GM12872 (cell line): ENCODE measurements around the gene FBXL15.

Experiments used
- TF ChIP-seq, protein P1 (sequence below): IDR thresholded peaks from 3 replicates; pipeline ENCODE4 v1.5.1; 2011; ENCODE audit warnings: low read depth, mild to moderate bottlenecking, low read length, moderate library complexity; ENCODE audit not compliant: insufficient read depth

FBXL15 gene

DNA sequence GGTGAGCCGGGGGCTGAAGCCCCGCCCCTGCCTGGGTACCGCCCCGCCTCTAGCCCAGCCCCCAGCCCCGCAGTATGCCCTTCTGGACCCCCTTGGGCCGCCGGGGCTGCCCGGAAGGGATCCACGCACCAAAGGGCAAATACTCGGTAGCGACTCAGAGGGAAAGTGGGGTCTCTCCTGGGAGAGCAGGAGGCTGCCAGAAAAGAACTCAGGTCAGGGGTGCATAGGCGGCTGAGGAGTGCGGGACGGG, 796 bp downstream of the FBXL15 start:
- TF ChIP-seq, protein P1, sequence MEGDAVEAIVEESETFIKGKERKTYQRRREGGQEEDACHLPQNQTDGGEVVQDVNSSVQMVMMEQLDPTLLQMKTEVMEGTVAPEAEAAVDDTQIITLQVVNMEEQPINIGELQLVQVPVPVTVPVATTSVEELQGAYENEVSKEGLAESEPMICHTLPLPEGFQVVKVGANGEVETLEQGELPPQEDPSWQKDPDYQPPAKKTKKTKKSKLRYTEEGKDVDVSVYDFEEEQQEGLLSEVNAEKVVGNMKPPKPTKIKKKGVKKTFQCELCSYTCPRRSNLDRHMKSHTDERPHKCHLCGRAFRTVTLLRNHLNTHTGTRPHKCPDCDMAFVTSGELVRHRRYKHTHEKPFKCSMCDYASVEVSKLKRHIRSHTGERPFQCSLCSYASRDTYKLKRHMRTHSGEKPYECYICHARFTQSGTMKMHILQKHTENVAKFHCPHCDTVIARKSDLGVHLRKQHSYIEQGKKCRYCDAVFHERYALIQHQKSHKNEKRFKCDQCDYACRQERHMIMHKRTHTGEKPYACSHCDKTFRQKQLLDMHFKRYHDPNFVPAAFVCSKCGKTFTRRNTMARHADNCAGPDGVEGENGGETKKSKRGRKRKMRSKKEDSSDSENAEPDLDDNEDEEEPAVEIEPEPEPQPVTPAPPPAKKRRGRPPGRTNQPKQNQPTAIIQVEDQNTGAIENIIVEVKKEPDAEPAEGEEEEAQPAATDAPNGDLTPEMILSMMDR = no peak

DNA sequence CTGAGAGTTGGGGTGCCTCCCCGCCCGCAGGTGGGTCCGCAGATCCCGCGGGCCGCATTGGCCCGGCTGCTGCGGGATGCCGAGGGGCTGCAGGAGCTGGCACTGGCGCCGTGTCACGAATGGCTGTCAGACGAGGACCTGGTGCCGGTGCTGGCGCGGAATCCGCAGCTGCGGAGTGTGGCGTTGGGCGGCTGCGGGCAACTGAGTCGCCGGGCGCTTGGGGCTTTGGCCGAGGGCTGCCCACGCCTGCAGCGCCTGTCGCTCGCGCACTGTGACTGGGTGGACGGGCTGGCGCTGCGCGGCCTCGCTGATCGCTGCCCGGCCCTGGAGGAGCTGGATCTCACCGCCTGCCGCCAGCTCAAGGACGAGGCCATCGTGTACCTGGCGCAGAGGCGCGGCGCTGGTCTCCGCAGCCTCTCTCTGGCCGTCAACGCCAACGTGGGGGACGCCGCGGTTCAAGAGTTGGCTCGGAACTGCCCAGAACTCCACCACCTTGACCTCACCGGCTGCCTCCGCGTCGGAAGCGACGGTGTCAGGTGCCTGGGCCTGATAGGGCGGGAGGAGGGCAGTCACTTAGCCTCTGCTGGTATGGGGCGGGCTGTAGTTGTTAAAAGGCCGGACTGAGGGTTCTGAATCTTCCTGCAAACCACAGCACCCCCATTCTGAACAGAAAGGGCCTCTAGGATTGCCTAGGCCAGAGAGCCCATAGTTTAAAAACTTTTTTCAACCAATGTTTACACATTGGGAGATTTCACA, 1.3 kb downstream of the FBXL15 start:
- TF ChIP-seq, protein P1 = no peak

DNA sequence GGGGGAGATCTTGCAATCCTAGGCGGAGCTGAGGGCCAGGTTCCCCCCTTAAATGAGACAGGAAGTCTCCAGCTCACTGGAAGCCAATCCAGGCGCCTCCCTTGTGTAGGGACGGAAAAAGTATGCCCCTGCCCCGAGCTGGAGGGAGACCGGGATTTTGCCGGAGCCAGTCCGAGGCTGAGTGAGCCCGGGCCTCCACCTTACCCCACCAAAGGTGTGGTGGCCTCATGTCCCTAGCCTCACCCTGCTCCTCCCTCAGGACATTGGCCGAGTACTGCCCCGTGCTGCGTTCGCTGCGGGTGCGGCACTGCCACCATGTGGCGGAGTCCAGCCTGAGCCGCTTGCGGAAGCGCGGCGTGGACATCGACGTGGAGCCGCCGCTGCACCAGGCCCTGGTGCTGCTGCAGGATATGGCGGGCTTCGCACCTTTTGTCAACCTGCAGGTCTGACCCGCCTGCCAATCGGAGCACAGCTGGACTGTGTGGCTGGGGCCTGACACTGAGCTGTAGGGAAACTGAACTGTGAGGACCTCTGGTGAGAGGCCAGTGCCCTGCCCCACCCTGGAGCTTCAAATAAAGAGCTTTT, 2.0 kb downstream of the FBXL15 start:
- TF ChIP-seq, protein P1 = peak; percentile 60

DNA sequence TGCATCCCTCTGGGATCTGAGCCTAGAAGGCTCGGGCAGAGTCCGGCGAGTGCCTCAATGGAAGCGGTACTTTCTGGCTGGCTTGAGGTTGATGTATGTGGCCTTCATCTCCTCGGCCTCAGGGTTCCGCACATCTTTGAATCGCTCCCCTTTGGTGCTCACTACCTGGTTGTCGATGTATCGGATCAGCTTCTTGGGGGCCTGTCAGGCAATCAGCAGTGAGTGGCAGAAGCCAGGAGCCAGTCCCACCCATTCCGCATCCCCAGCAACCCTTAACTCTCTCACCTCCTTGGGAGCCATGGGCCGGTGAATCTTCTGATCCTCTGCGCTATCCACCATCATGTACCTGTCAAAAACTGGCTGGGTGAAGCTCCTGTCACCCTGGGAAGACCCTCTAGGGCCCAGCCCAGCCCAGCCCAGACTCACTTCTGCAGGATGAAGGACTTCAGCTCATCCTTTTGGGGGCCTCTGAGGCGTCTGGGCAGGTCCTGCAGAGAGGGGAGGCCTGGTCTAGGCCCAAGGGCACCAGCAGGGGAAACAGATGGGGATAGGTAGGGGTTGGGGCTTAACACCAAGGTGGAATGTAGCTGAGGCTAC, 2.8 kb downstream of the FBXL15 start:
- TF ChIP-seq, protein P1 = no peak

GRCh38 chr10:102424145-102424544, 3.5 kb downstream of the FBXL15 start:
- TF ChIP-seq, protein P1 = no peak

DNA sequence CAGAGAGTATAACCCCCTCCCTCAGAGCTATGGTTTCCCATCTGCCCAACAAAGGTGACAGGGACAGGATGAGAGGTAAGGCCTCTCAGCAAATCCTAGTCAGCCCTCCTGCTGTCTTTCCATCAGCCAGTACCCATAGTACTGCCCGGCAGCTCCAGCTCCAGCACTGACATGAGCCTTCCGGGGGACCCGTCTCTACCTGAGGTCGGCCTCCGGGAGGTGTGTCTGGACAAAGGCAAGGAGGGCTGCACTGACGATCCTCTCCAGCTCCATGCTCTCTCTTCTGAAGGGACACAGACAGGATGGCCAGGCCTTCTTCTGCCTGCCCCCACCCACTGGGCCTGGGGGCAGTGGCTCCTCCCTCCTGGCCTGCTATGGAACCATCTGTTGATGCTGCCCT, 4.3 kb downstream of the FBXL15 start:
- TF ChIP-seq, protein P1 = no peak

GRCh38 chr10:102425444-102425843, 4.8 kb downstream of the FBXL15 start:
- TF ChIP-seq, protein P1 = no peak
